GM23338 (cell line): ENCODE results near the gene AP1M1. TPM values are rescaled to one million over a fixed set of nuclear protein-coding genes. Genes with fewer than 3 reads are reported as not detected.

Experiments
- ATAC-seq: fragments of 200-7000 bp; cut with Tn5 transposase; 3 replicates; pipeline ENCODE4 v1.9.1; 2020
- DNase-seq: peaks from one replicate; pipeline ENCODE4 v3.0.0-alpha.2; 2015; ENCODE audit warnings: low spot score
- H2AFZ ChIP-seq: fragments of 200-600 bp; sonication (generic); 2 replicates; pipeline ENCODE4 v1.8.0; 2016; ENCODE audit warnings: antibody characterized with exemption, mild to moderate bottlenecking, moderate library complexity
- H3F3A ChIP-seq: fragments of 200-600 bp; sonication (generic); replicated peaks from 2 replicates; pipeline ENCODE4 v1.8.0; 2017; ENCODE audit warnings: antibody characterized with exemption, mixed run types, low read depth
- H3K27ac ChIP-seq: fragments of 200-600 bp; sonication (generic); 2 replicates; pipeline ENCODE4 v1.6.1; 2016; ENCODE audit warnings: low read depth
- H3K27me3 ChIP-seq: fragments of 200-600 bp; sonication (generic); 2 replicates; pipeline ENCODE4 v1.8.0; 2016; ENCODE audit warnings: mild to moderate bottlenecking, mixed run types, moderate library complexity; ENCODE audit not compliant: insufficient read depth
- H3K36me3 ChIP-seq: fragments of 200-600 bp; sonication (generic); 2 replicates; pipeline ENCODE4 v1.8.0; 2016; ENCODE audit warnings: mild to moderate bottlenecking; ENCODE audit not compliant: insufficient read depth
- H3K4me1 ChIP-seq: fragments of 200-600 bp; sonication (generic); 2 replicates; pipeline ENCODE4 v1.8.0; 2016; ENCODE audit warnings: mild to moderate bottlenecking, moderate library complexity; ENCODE audit not compliant: insufficient read depth
- H3K4me2 ChIP-seq: fragments of 200-600 bp; sonication (generic); 2 replicates; pipeline ENCODE4 v1.7.1; 2017; ENCODE audit warnings: mixed run types
- H3K4me3 ChIP-seq: fragments of 200-600 bp; sonication (generic); 2 replicates; pipeline ENCODE4 v1.6.1; 2016; ENCODE audit warnings: mixed run types
- H3K79me2 ChIP-seq: fragments of 200-600 bp; sonication (generic); replicated peaks from 2 replicates; pipeline ENCODE4 v1.8.0; 2017; ENCODE audit warnings: mild to moderate bottlenecking; ENCODE audit not compliant: insufficient read depth
- H3K9me2 ChIP-seq: fragments of 200-600 bp; sonication (generic); 2 replicates; pipeline ENCODE4 v1.8.0; 2017; ENCODE audit not compliant: insufficient read depth
- H4K20me1 ChIP-seq: fragments of 200-600 bp; sonication (generic); replicated peaks from 2 replicates; pipeline ENCODE4 v1.8.0; 2017; ENCODE audit warnings: mild to moderate bottlenecking; ENCODE audit not compliant: insufficient read depth
- H3K27ac Mint-ChIP-seq: 2 replicates; pipeline ENCODE4 v1.8.0; 2020; ENCODE audit warnings: inconsistent platforms, mild to moderate bottlenecking, moderate library complexity, mixed read lengths
- H3K27me3 Mint-ChIP-seq: 3 replicates; pipeline ENCODE4 v1.8.0; 2022; ENCODE audit warnings: low read depth, mild to moderate bottlenecking, moderate library complexity, mixed read lengths, inconsistent platforms; ENCODE audit not compliant: insufficient read depth, poor library complexity
- H3K36me3 Mint-ChIP-seq: 3 replicates; pipeline ENCODE4 v1.8.0; 2021; ENCODE audit warnings: low read depth, mild to moderate bottlenecking, inconsistent platforms, moderate library complexity, mixed read lengths
- H3K4me1 Mint-ChIP-seq: 3 replicates; pipeline ENCODE4 v1.8.0; 2020; ENCODE audit warnings: mild to moderate bottlenecking, inconsistent platforms, mixed read lengths
- H3K4me3 Mint-ChIP-seq: 3 replicates; pipeline ENCODE4 v1.8.0; 2021; ENCODE audit warnings: moderate library complexity, mild to moderate bottlenecking, inconsistent platforms, mixed read lengths
- H3K9me3 Mint-ChIP-seq: 3 replicates; pipeline ENCODE4 v1.8.0; 2020; ENCODE audit warnings: moderate library complexity, mild to moderate bottlenecking, inconsistent platforms, mixed read lengths
- CTCF ChIP-seq, 2 experiments: fragments of 200-600 bp in 1 of 2; sonication (generic) in 1 of 2; conservative IDR thresholded peaks; 2 replicates each; pipeline versions ENCODE4 v1.5.1 to v1.6.1; 2016 to 2017; ENCODE audit warnings: antibody characterized with exemption in 2 of 2, low read depth in 2 of 2, mild to moderate bottlenecking in 2 of 2, moderate library complexity in 1 of 2
- EZH2 ChIP-seq: fragments of 200-600 bp; sonication (generic); IDR thresholded peaks from one replicate; pipeline ENCODE4 v1.8.0; 2017; ENCODE audit warnings: antibody characterized with exemption, mild to moderate bottlenecking, low read depth; ENCODE audit not compliant: unreplicated experiment
- EZH2phosphoT487 ChIP-seq: fragments of 200-600 bp; sonication (generic); IDR thresholded peaks from one replicate; pipeline ENCODE4 v1.8.1; 2018; ENCODE audit warnings: antibody characterized with exemption; ENCODE audit not compliant: unreplicated experiment
- JUNB ChIP-seq: IDR thresholded peaks from one replicate; pipeline ENCODE4 v1.6.1; 2016; ENCODE audit warnings: antibody characterized with exemption; ENCODE audit not compliant: unreplicated experiment
- NANOG ChIP-seq: IDR thresholded peaks from 2 replicates; pipeline ENCODE4 v1.6.1; 2016; ENCODE audit warnings: antibody characterized with exemption, borderline replicate concordance
- STAT1 ChIP-seq: IDR thresholded peaks from one replicate; pipeline ENCODE4 v1.6.1; 2016; ENCODE audit warnings: antibody characterized with exemption; ENCODE audit not compliant: unreplicated experiment
- ZNF114 ChIP-seq: fragments of 250-450 bp; sonication (Bioruptor Pico); IDR thresholded peaks from 2 replicates; pipeline ENCODE4 v1.5.0; 2020; ENCODE audit warnings: mild to moderate bottlenecking, moderate library complexity
- ZNF331 ChIP-seq: fragments of 250-450 bp; sonication (Bioruptor Pico); IDR thresholded peaks from 2 replicates; pipeline ENCODE4 v1.5.0; 2020; ENCODE audit warnings: low read depth, mild to moderate bottlenecking, moderate library complexity
- ZNF462 ChIP-seq: fragments of 250-450 bp; sonication (Bioruptor Pico); IDR thresholded peaks from 2 replicates; pipeline ENCODE4 v1.5.0; 2020; ENCODE audit warnings: mild to moderate bottlenecking, moderate library complexity
- polyA plus RNA-seq: library from polyadenylated mRNA; unstranded; fragments of >200 nt; fragmentation: Nextera tagmentation; extraction: Ambion mirVana; gene quantifications from 2 replicates; pipeline ENCODE4 v1.2.1, GENCODE V29; 2016
- total RNA-seq: library from RNA; depleted of rRNA; stranded (reverse); fragments of >200 nt; shearing (Covaris generic); gene quantifications from 2 replicates; pipeline ENCODE4 v1.2.3, GENCODE V29; 2014

The AP1M1 gene
- total and polyA plus RNA-seq, 2 experiments from 2014 or later: 22.0 to 32.0 TPM

GRCh38 chr19:16148443-16149229, 49.1 kb upstream of the AP1M1 start:
- Mint-ChIP-seq H3K27me3 (peaks cover 6% of the 10 kb centered on the region), H3K4me3 (no peak overlapping the region), H3K9me3 (no peaks in the 10 kb centered on the region), H3K36me3 (no peaks in the 10 kb centered on the region), H3K4me1 (peaks cover 3% of the 10 kb centered on the region; the same call in 2 of the 3 replicates), H3K27ac (no peak overlapping the region)
- H3K36me3 ChIP-seq: no peaks in the 10 kb centered on the region
- ATAC-seq (no peak), DNase-seq (no peak)
- no peaks in the 10 kb centered on the region for H3K79me2 ChIP-seq
- no peaks in the 10 kb centered on the region for H3K9me2 ChIP-seq
- no peaks in the 10 kb centered on the region for H4K20me1 ChIP-seq
- no peak overlapping the region for H3K4me2 ChIP-seq
- no peak overlapping the region for H2AFZ ChIP-seq
- H3K4me3 ChIP-seq: no peak overlapping the region
- H3K27ac ChIP-seq: no peak overlapping the region
- H3F3A ChIP-seq: 0 out of 2 replicates have a peak, but pooled peaks cover under 1% of the 10 kb centered on the region
- peaks cover 1% of the 10 kb centered on the region; the same call in 1 of the 2 replicates for H3K4me1 ChIP-seq
- no peaks in the 10 kb centered on the region for H3K27me3 ChIP-seq
- TF ChIP-seq NANOG: no peak
- no peak for TF ChIP-seq EZH2phosphoT487
- TF ChIP-seq STAT1: no peak
- TF ChIP-seq ZNF462 (CRISPR knock-in tag): no peak
- no peak for TF ChIP-seq ZNF331 (CRISPR knock-in tag)
- TF ChIP-seq EZH2: no peak
- no peak for TF ChIP-seq JUNB
- TF ChIP-seq ZNF114 (CRISPR knock-in tag): no peak
- no peak for TF ChIP-seq CTCF (conservative IDR thresholded peaks at IDR 0.05; ENCODE audit: low read depth in 2 of 2)
